ENCODE measurements around the gene EEF1B2. TPM values are rescaled to one million over a fixed set of nuclear protein-coding genes. Genes with fewer than 3 reads are reported as not detected.

EEF1B2 gene
- total and polyA plus RNA-seq, 2 of the 8 experiments (the other 6 are each of a cell fraction or from before 2014, with no cell fraction given) = 504 to 679 TPM

- H3K23me2 ChIP-seq (ENCODE audit: low read depth, low read length) = no peaks in the 10 kb centered on the region
- no peak overlapping the region for H2BK120ac ChIP-seq (replicated peaks; ENCODE audit: low read depth, low read length)
- H3K27me3 ChIP-seq (replicated peaks in 1 of 4; ENCODE audit: control insufficient read depth in 3 of 4, extremely low read depth in 1 of 4, insufficient read depth in 3 of 4, low read length in 3 of 4) = no peaks in the 10 kb centered on the region
- no peak overlapping the region for H3K56ac ChIP-seq (replicated peaks; ENCODE audit: insufficient read length, low read depth, low read length)
- no peak overlapping the region for H3K23ac ChIP-seq (ENCODE audit: insufficient read length)
- no peak overlapping the region for H4K8ac ChIP-seq (ENCODE audit: extremely low read depth, insufficient read depth, low read length)
- H3K14ac ChIP-seq (ENCODE audit: insufficient read length) = no peak overlapping the region
- no peak overlapping the region for H2AK5ac ChIP-seq (ENCODE audit: low read depth, low read length)
- H3K4me3 ChIP-seq (ENCODE audit: extremely low read depth in 1 of 4, insufficient read depth in 2 of 4, low read depth in 3 of 4, low read length in 4 of 4) = no peak overlapping the region
- H3K27ac ChIP-seq (ENCODE audit: low read depth, low read length) = no peak overlapping the region
- FAIRE-seq = no peak
- no peaks in the 10 kb centered on the region for H3K79me1 ChIP-seq (ENCODE audit: low read depth, low read length)
- H2BK15ac ChIP-seq (ENCODE audit: low read length) = no peak overlapping the region
- H3K9me3 ChIP-seq (ENCODE audit: insufficient read depth in 2 of 2, low read depth in 1 of 2, low read length in 1 of 2) = no peaks in the 10 kb centered on the region
- no peak overlapping the region for H2BK20ac ChIP-seq (ENCODE audit: low read length)
- no peaks in the 10 kb centered on the region for H3K4me1 ChIP-seq (replicated peaks in 1 of 4; ENCODE audit: control insufficient read depth in 3 of 4, insufficient read depth in 4 of 4, low read length in 3 of 4)
- no peak overlapping the region for H3K9ac ChIP-seq (replicated peaks in 1 of 4; ENCODE audit: extremely low read depth in 1 of 4, low read depth in 3 of 4, low read length in 3 of 4)
- no peak overlapping the region for H2BK5ac ChIP-seq (ENCODE audit: low read depth, low read length)
- no peak overlapping the region for H3K4ac ChIP-seq (replicated peaks; ENCODE audit: insufficient read length, low read depth, low read length)
- H4K20me1 ChIP-seq (replicated peaks in 1 of 2; ENCODE audit: control insufficient read depth in 1 of 2, insufficient read depth in 2 of 2, low read length in 2 of 2) = no peaks in the 10 kb centered on the region
- no peak overlapping the region for H4K91ac ChIP-seq (replicated peaks; ENCODE audit: insufficient read length, low read length)
- no peak overlapping the region for H3K18ac ChIP-seq (ENCODE audit: extremely low read depth, low read length)
- ChIA-PET POLR2A (ENCODE audit: partially characterized antibody) (interaction anchor here (1.1 kb wide), 1 partner anchor 18 kb away, joined by 3 read pairs; no protein-coding TSS in a partner anchor), CTCF (ENCODE audit: partially characterized antibody) (interaction anchor here (1.4 kb wide), 1 partner anchor 142 kb away, joined by 3 read pairs; no protein-coding TSS in a partner anchor)
- peaks cover 0 to 35% of the 10 kb centered on the region in 2 experiments; a peak in 2 of 4 replicates for H3K79me2 ChIP-seq (ENCODE audit: control insufficient read depth in 1 of 2, insufficient read depth in 2 of 2, low read length in 2 of 2)
- H2BK12ac ChIP-seq (ENCODE audit: low read depth, low read length) = no peak overlapping the region
- no peak for DNase-seq (ENCODE audit: low read depth in 1 of 2, low spot score in 2 of 2)
- no peak overlapping the region for H3K4me2 ChIP-seq (ENCODE audit: insufficient read depth in 1 of 2, low read depth in 2 of 2, low read length in 2 of 2)
- 91% methylated on average over 4 of the region's 4 CpGs; no CpG with 5 or more reads in 1 of the 2 experiments for WGBS, 2 experiments (ENCODE audit: extremely low coverage in 1 of 2, insufficient coverage in 1 of 2, insufficient read length in 1 of 2, insufficient replicate concordance in 2 of 2, low coverage in 1 of 2, low lambda C conversion rate in 2 of 2, missing lambda C conversion rate in 1 of 2)
- H3K36me3 ChIP-seq (ENCODE audit: control insufficient read depth in 2 of 4, insufficient read depth in 4 of 4, low read length in 3 of 4) = peaks cover 9 to 57% (median 37%) of the 10 kb centered on the region in 4 experiments
- H2AFZ ChIP-seq (ENCODE audit: low read length) = no peak overlapping the region
- H4K5ac ChIP-seq (ENCODE audit: insufficient read length, low read depth, low read length) = no peak overlapping the region
- TF ChIP-seq EGR1 (IDR thresholded peaks at IDR 0.05; ENCODE audit: borderline replicate concordance, low read depth, low read length) (no peak), TEAD4 (IDR thresholded peaks at IDR 0.05; ENCODE audit: low read depth, low read length) (no peak), USF2 (IDR thresholded peaks at IDR 0.05; ENCODE audit: low read length) (no peak), SAP30 (IDR thresholded peaks at IDR 0.05; ENCODE audit: insufficient read depth, insufficient replicate concordance, low read length) (no peak), ATF3 (IDR thresholded peaks at IDR 0.05; ENCODE audit: insufficient read depth, low read depth, low read length) (no peak), RAD21 (IDR thresholded peaks at IDR 0.05 in 1 of 2, conservative IDR thresholded peaks at IDR 0.05 in 1 of 2; ENCODE audit: low read depth in 2 of 2, low read length in 2 of 2) (no peak), CTBP2 (IDR thresholded peaks at IDR 0.05; ENCODE audit: borderline replicate concordance, insufficient read depth, insufficient read length, low read length) (no peak), CBX5 (IDR thresholded peaks at IDR 0.05; ENCODE audit: low read depth, low read length) (no peak), CHD2 (IDR thresholded peaks at IDR 0.05; ENCODE audit: low read length) (no peak), POLR2AphosphoS5 (IDR thresholded peaks at IDR 0.05; ENCODE audit: low read depth, low read length) (no peak), HDAC2 (IDR thresholded peaks at IDR 0.05; ENCODE audit: borderline replicate concordance in 1 of 2, low read depth in 2 of 2, low read length in 2 of 2) (no peak)
Measured at GRCh38 chr2:206150631-206151030, 9.1 kb upstream of the EEF1B2 start.

Measured in H1 (cell line).